Measurements from ENCODE around the gene FUS.

Gene FUS

DNA sequence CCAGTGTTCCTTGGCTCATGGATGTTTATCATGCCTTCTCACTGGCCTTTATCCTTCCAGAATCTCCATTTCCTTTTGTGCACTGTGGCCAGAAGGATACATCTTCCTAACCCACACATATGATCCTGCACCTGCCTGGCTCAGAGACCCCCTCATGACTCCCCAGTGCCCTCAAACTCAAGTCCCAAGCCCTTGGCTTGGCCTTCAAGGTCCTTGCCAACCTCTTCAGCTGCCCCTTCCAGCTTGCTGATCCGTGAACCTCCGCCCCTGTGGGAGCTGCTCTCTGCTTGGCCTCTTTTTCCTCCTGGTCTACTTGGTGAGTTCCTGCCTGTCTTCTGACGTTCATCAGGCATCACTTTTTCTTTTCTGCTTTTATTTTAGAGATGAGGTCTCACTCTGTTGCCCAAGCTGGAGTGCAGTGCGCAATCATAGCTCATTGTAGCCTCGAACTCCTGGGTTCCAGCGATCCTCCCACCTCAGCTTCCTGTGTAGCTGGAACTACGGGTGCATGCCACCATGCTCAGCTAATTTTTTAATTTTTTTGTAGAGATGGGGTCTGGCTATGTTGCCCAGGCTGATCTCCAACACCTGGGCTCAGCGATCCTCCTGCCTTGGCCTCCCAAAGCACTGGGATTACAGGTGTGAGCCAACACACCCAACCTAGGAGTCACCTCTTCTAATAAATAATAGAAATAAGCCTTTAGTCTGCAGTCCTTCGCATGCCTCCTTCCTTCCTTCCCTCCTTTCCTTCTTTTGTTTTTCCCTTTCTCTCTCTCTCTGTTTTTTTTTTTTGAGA is 25.1 kb downstream of the FUS start:
- Histone ChIP-seq H2BK120ac (ENCODE audit: low read depth, low read length) (no peak overlapping the region), H4K8ac (ENCODE audit: low read depth, low read length) (no peak overlapping the region)
- DNase-seq (ENCODE audit: low spot score) = no peak

DNA sequence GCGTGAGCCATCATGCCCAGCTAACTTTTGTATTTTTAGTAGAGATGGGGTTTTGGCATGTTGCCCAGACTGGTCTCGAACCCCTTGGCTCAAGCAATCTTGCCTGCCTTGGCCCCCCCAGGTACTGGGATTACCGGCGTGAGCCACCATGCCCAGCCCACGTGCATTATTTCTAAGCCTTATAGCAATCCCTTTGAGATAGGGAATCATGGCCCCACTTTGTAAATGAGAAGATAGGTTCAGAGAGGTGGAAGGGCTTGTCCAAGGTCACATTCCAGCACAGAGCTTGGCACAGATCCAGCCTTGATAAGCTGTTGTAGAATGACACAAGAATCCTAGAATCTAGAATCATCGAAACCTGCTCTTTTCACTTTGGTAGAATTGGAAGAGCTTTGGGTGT is 26.8 kb downstream of the FUS start:
- WGBS, 2 donors (ENCODE audit: extremely low coverage in 2 of 2, insufficient read length in 2 of 2, insufficient replicate concordance in 1 of 2) = no CpG with 5 or more reads among the region's 6 CpGs
- DNase-seq (ENCODE audit: low spot score) = no peak
- Histone ChIP-seq H3K9ac (ENCODE audit: low read depth, low read length, poor library complexity) (no peak overlapping the region), H3K23ac (ENCODE audit: low read depth, low read length, poor library complexity) (no peak overlapping the region), H3K18ac (ENCODE audit: low read length) (no peak overlapping the region), H3K9me3 (replicated peaks in 1 of 2; ENCODE audit: control insufficient read depth in 2 of 2, insufficient read depth in 1 of 2, low read depth in 1 of 2, low read length in 2 of 2) (no peaks in the 10 kb centered on the region), H3K14ac (ENCODE audit: low read length) (no peak overlapping the region), H3K36me3 (replicated peaks in 1 of 2; ENCODE audit: control insufficient read depth in 2 of 2, insufficient read depth in 2 of 2, low read length in 2 of 2) (no peaks in the 10 kb centered on the region), H3K4me1 (ENCODE audit: control insufficient read depth in 2 of 2, insufficient read depth in 1 of 2, low read depth in 1 of 2, low read length in 2 of 2) (peaks cover 0 to 3% of the 10 kb centered on the region in 2 donors), H3K79me1 (ENCODE audit: low read depth, low read length) (peaks cover 2% of the 10 kb centered on the region), H3K4me3 (ENCODE audit: low read length in 2 of 2) (no peak overlapping the region), H3K4ac (ENCODE audit: low read length) (no peak overlapping the region), H3K27ac (replicated peaks; ENCODE audit: low read length) (no peak overlapping the region), H2AK5ac (ENCODE audit: low read depth, low read length) (no peak overlapping the region), H2BK15ac (ENCODE audit: low read length) (no peak overlapping the region), H2BK5ac (ENCODE audit: low read length) (no peak overlapping the region), H4K8ac (ENCODE audit: low read depth, low read length) (no peak overlapping the region), H2BK120ac (ENCODE audit: low read depth, low read length) (no peak overlapping the region), H3K27me3 (ENCODE audit: control insufficient read depth in 3 of 3, insufficient read depth in 3 of 3, low read depth in 1 of 3, low read length in 3 of 3) (peaks cover 11 to 43% (median 30%) of the 10 kb centered on the region in 3 experiments), H2AFZ (ENCODE audit: low read length) (no peak overlapping the region), H2BK12ac (ENCODE audit: low read length) (no peak overlapping the region), H3K4me2 (ENCODE audit: insufficient read depth, low read length, poor library complexity, severe bottlenecking) (no peak overlapping the region), H4K91ac (ENCODE audit: low read depth, low read length, poor library complexity) (no peak overlapping the region)

More for the DNA sequence above, 25.1 kb downstream of the FUS start:
- Histone ChIP-seq H3K79me1 (ENCODE audit: low read depth, low read length) (peaks cover 2% of the 10 kb centered on the region), H2AK5ac (ENCODE audit: low read depth, low read length) (no peak overlapping the region), H4K91ac (ENCODE audit: low read depth, low read length, poor library complexity) (no peak overlapping the region), H3K27ac (replicated peaks; ENCODE audit: low read length) (no peak overlapping the region), H3K4me2 (ENCODE audit: insufficient read depth, low read length, poor library complexity, severe bottlenecking) (no peak overlapping the region), H2AFZ (ENCODE audit: low read length) (no peak overlapping the region), H3K9me3 (replicated peaks in 1 of 2; ENCODE audit: control insufficient read depth in 2 of 2, insufficient read depth in 1 of 2, low read depth in 1 of 2, low read length in 2 of 2) (peaks cover 0 to 3% of the 10 kb centered on the region in 2 donors), H3K27me3 (ENCODE audit: control insufficient read depth in 3 of 3, insufficient read depth in 3 of 3, low read depth in 1 of 3, low read length in 3 of 3) (peaks cover 14 to 43% (median 36%) of the 10 kb centered on the region in 3 experiments), H3K4ac (ENCODE audit: low read length) (no peak overlapping the region), H3K36me3 (replicated peaks in 1 of 2; ENCODE audit: control insufficient read depth in 2 of 2, insufficient read depth in 2 of 2, low read length in 2 of 2) (peaks cover 0 to 2% of the 10 kb centered on the region in 2 donors), H2BK15ac (ENCODE audit: low read length) (no peak overlapping the region), H3K4me3 (ENCODE audit: low read length in 2 of 2) (no peak overlapping the region), H3K23ac (ENCODE audit: low read depth, low read length, poor library complexity) (no peak overlapping the region), H3K18ac (ENCODE audit: low read length) (no peak overlapping the region), H2BK12ac (ENCODE audit: low read length) (no peak overlapping the region), H3K9ac (ENCODE audit: low read depth, low read length, poor library complexity) (no peak overlapping the region), H3K4me1 (ENCODE audit: control insufficient read depth in 2 of 2, insufficient read depth in 1 of 2, low read depth in 1 of 2, low read length in 2 of 2) (peaks cover 0 to 7% of the 10 kb centered on the region in 2 donors), H2BK5ac (ENCODE audit: low read length) (no peak overlapping the region), H3K14ac (ENCODE audit: low read length) (no peak overlapping the region)
- WGBS, 2 donors (ENCODE audit: extremely low coverage in 2 of 2, insufficient read length in 2 of 2, insufficient replicate concordance in 1 of 2) = no CpG with 5 or more reads among the region's 9 CpGs

DNA sequence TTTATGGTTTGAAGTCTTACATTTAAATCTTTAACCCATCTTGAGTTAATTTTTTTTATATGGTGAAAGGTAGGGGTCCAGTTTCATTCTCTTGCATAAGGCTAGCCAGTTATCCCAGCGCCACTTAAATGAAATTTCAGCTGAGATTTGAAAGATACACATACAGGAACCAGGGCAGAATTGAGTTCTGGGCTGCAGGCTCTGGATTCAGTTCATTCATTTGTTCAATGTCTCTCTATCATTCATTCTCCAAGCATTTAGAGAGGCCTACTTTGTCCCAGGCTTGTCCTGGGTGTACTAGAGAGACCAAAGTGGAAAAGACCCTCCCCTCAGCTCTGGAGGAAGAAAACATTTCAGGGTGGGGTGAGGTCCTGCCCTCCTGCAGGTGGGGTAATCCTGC is 33.4 kb downstream of the FUS start:
- WGBS, 2 donors (ENCODE audit: extremely low coverage in 2 of 2, insufficient read length in 2 of 2, insufficient replicate concordance in 1 of 2) = no CpG with 5 or more reads among the region's 1 CpG
- no peak overlapping the region for H3K23ac ChIP-seq (ENCODE audit: low read depth, low read length, poor library complexity)
- H3K4me3 ChIP-seq (ENCODE audit: low read length in 2 of 2) = no peak overlapping the region
- H2AK5ac ChIP-seq (ENCODE audit: low read depth, low read length) = no peak overlapping the region
- H2AFZ ChIP-seq (ENCODE audit: low read length) = no peak overlapping the region
- H3K4me2 ChIP-seq (ENCODE audit: insufficient read depth, low read length, poor library complexity, severe bottlenecking) = no peak overlapping the region
- H3K18ac ChIP-seq (ENCODE audit: low read length) = no peak overlapping the region
- H4K91ac ChIP-seq (ENCODE audit: low read depth, low read length, poor library complexity) = no peak overlapping the region
- H3K4me1 ChIP-seq (ENCODE audit: control insufficient read depth in 2 of 2, insufficient read depth in 1 of 2, low read depth in 1 of 2, low read length in 2 of 2) = peaks cover 10 to 15% of the 10 kb centered on the region in 2 donors
- no peak overlapping the region for H2BK12ac ChIP-seq (ENCODE audit: low read length)
- no peak overlapping the region for H2BK15ac ChIP-seq (ENCODE audit: low read length)
- H3K4ac ChIP-seq (ENCODE audit: low read length) = no peak overlapping the region
- H3K9me3 ChIP-seq (replicated peaks in 1 of 2; ENCODE audit: control insufficient read depth in 2 of 2, insufficient read depth in 1 of 2, low read depth in 1 of 2, low read length in 2 of 2) = peaks cover 0 to 3% of the 10 kb centered on the region in 2 donors
- H3K27ac ChIP-seq (replicated peaks; ENCODE audit: low read length) = no peak overlapping the region
- no peaks in the 10 kb centered on the region for H3K36me3 ChIP-seq (replicated peaks in 1 of 2; ENCODE audit: control insufficient read depth in 2 of 2, insufficient read depth in 2 of 2, low read length in 2 of 2)
- H3K14ac ChIP-seq (ENCODE audit: low read length) = no peak overlapping the region
- H3K27me3 ChIP-seq (ENCODE audit: control insufficient read depth in 3 of 3, insufficient read depth in 3 of 3, low read depth in 1 of 3, low read length in 3 of 3) = peaks cover 24 to 78% (median 50%) of the 10 kb centered on the region in 3 experiments
- no peak for DNase-seq (ENCODE audit: low spot score)
- no peak overlapping the region for H4K8ac ChIP-seq (ENCODE audit: low read depth, low read length)
- no peak overlapping the region for H3K9ac ChIP-seq (ENCODE audit: low read depth, low read length, poor library complexity)
- no peak overlapping the region for H2BK120ac ChIP-seq (ENCODE audit: low read depth, low read length)
- H3K79me1 ChIP-seq (ENCODE audit: low read depth, low read length) = no peaks in the 10 kb centered on the region
- H2BK5ac ChIP-seq (ENCODE audit: low read length) = no peak overlapping the region

DNA sequence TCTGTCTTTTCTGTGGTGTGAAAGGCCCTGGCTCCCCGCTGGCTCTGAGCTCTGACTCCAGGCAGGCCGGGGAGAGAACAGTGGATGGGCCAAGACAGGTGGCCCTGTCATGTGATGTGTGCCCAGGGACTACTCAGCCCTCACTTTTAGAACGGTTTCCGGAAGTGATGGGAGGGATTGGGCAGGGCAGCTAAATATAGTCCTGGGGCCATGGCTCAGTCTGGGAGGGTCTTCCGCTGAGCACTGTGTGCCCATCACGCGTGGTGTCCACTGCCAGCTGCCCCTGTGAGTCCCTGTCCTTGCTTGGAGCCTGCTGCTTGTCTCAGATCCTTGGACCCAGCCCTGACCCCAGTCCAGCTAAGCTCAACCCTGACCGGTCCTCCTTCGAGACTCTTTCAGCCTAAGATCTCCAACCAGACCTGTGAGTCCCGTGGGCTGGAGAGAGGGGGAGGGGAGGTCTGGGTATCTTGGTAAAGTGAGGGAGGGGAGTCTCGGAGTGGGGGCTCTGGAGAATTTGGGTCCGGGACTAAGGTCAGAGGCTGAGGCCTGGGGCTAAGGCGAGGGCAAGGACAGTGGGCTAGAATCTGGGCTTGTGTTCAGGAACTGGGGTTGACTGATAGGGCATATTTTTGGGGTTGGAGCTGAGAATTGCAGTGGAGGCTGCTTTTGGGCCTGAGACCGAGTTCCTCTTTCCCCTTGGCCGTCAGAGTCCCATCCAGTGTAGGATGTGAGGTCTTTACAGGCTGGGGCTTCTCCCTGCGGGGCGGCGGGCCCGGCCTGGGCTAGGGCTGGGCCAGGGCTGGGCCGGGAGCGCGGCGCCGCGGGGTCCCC is 34.2 kb downstream of the FUS start, which contains the start of gene TRIM72:
Gene TRIM72, plus strand, starts transcription at position 243 of the 831 bp plus-strand sequence. CDS start 620 bp downstream, outside the sequence.
- peaks cover 24 to 85% (median 52%) of the 10 kb centered on the region in 3 experiments for H3K27me3 ChIP-seq (ENCODE audit: control insufficient read depth in 3 of 3, insufficient read depth in 3 of 3, low read depth in 1 of 3, low read length in 3 of 3)
- H3K79me1 ChIP-seq (ENCODE audit: low read depth, low read length) = no peaks in the 10 kb centered on the region
- peak within 1 kb of the TSS; percentile 82 for H2AFZ ChIP-seq (ENCODE audit: low read length)
- peak within 1 kb of the TSS; percentile 67 for H2BK12ac ChIP-seq (ENCODE audit: low read length)
- DNase-seq (ENCODE audit: low spot score) = no peak
- no peak within 1 kb of the TSS for H2BK5ac ChIP-seq (ENCODE audit: low read length)
- H3K9me3 ChIP-seq (replicated peaks in 1 of 2; ENCODE audit: control insufficient read depth in 2 of 2, insufficient read depth in 1 of 2, low read depth in 1 of 2, low read length in 2 of 2) = peaks cover 0 to 3% of the 10 kb centered on the region in 2 donors
- H4K8ac ChIP-seq (ENCODE audit: low read depth, low read length) = no peak within 1 kb of the TSS
- H2BK120ac ChIP-seq (ENCODE audit: low read depth, low read length) = no peak within 1 kb of the TSS
- no CpG with 5 or more reads among the region's 25 CpGs for WGBS, 2 donors (ENCODE audit: extremely low coverage in 2 of 2, insufficient read length in 2 of 2, insufficient replicate concordance in 1 of 2)
- H3K14ac ChIP-seq (ENCODE audit: low read length) = peak within 1 kb of the TSS; percentile 92
- peak within 1 kb of the TSS; percentile 5 for H2AK5ac ChIP-seq (ENCODE audit: low read depth, low read length)
- peak within 1 kb of the TSS; percentile 29 to 79 for H3K4me3 ChIP-seq (ENCODE audit: low read length in 2 of 2)
- H3K18ac ChIP-seq (ENCODE audit: low read length) = peak within 1 kb of the TSS; percentile 95
- peak within 1 kb of the TSS; percentile 37 for H3K23ac ChIP-seq (ENCODE audit: low read depth, low read length, poor library complexity)
- no peaks in the 10 kb centered on the region for H3K36me3 ChIP-seq (replicated peaks in 1 of 2; ENCODE audit: control insufficient read depth in 2 of 2, insufficient read depth in 2 of 2, low read length in 2 of 2)
- H3K4me1 ChIP-seq (ENCODE audit: control insufficient read depth in 2 of 2, insufficient read depth in 1 of 2, low read depth in 1 of 2, low read length in 2 of 2) = peaks cover 10 to 15% of the 10 kb centered on the region in 2 donors
- H4K91ac ChIP-seq (ENCODE audit: low read depth, low read length, poor library complexity) = no peak within 1 kb of the TSS
- no peak within 1 kb of the TSS for H3K4ac ChIP-seq (ENCODE audit: low read length)
- H3K27ac ChIP-seq (replicated peaks; ENCODE audit: low read length) = no peak within 1 kb of the TSS
- peak within 1 kb of the TSS; percentile 32 for H2BK15ac ChIP-seq (ENCODE audit: low read length)
- H3K4me2 ChIP-seq (ENCODE audit: insufficient read depth, low read length, poor library complexity, severe bottlenecking) = peak within 1 kb of the TSS; percentile 98
- peak within 1 kb of the TSS; percentile 93 for H3K9ac ChIP-seq (ENCODE audit: low read depth, low read length, poor library complexity)

Measured in neuronal stem cell (in vitro differentiated cells).